GM13977 (cell line): ENCODE results near the gene RPL11.
A peak's percentile ranks its signal among the peaks of the same experiment; 100 is the strongest.

Source experiments
- DNase-seq: peaks from one replicate; pipeline ENCODE4 v3.0.0; 2012; ENCODE audit warnings: low spot score
- CTCF ChIP-seq: IDR thresholded peaks from 2 replicates; pipeline ENCODE4 v1.5.1; 2012; ENCODE audit warnings: mild to moderate bottlenecking, control low read depth; ENCODE audit not compliant: insufficient read depth; ENCODE audit errors: extremely low read depth, missing control alignments
- in situ Hi-C: fragments of 300-500 bp; cut with MboI; formaldehyde crosslinking; loops from one replicate; pipeline ENCODE4 v1.12.0; 2022; ENCODE audit warnings: low sequenced_read_pairs, low pct_unique_long_range_greater_than_20kb, mixed read lengths, inconsistent platforms; ENCODE audit not compliant: unreplicated experiment

Gene RPL11

GRCh38 chr1:23691499-23692307 is at the start of gene RPL11:
Gene RPL11 (plus strand): TSS chr1:23691806. CDS start chr1:23691824, 18 bp downstream.
- peak; percentile 94 for DNase-seq
- in situ Hi-C loops: loop anchor here (10.0 kb wide), 1 partner anchor 53 kb away; the partner anchor contains the start of gene ELOA
- peak; percentile 75 for TF ChIP-seq CTCF

- no peak for TF ChIP-seq CTCF
- DNase-seq: no peak
- in situ Hi-C loops: no loop called here
Observed at GRCh38 chr1:23643736-23644554, 47.7 kb upstream of the RPL11 start.

- no peak for DNase-seq
- TF ChIP-seq CTCF: no peak
- in situ Hi-C loops: no loop called here
Observed at GRCh38 chr1:23644555-23644866, 47.1 kb upstream of the RPL11 start.

- no peak for DNase-seq
- in situ Hi-C loops: no loop called here
- TF ChIP-seq CTCF: no peak
Observed at GRCh38 chr1:23645338-23645737, 46.3 kb upstream of the RPL11 start.

- no peak for DNase-seq
- TF ChIP-seq CTCF: no peak
- in situ Hi-C loops: no loop called here
Observed at GRCh38 chr1:23646091-23646490, 45.5 kb upstream of the RPL11 start.

- no peak for DNase-seq
- TF ChIP-seq CTCF: no peak
- in situ Hi-C loops: no loop called here
Observed at GRCh38 chr1:23646541-23646940, 45.1 kb upstream of the RPL11 start.
